Endothelial cell of umbilical vein (primary cell): ENCODE data around the gene LRRC56. TPM values are rescaled to one million over a fixed set of nuclear protein-coding genes. Genes with fewer than 3 reads are reported as not detected.

Source experiments
- BruUV-seq: library from RNA; stranded (reverse); fragments of 400-500 nt; replicated peaks from 2 replicates; lab custom pipeline; 2021; lab: Mats Ljungman, UMichigan
- CTCF ChIA-PET: fragments of 300-600, 350-600 bp; sonication (Branson Sonifier 250); formaldehyde crosslinking; loops from one replicate; lab custom pipeline; 2021; ENCODE audit warnings: antibody characterized with exemption, inconsistent platforms; lab: Charles Lee
- POLR2A ChIA-PET: fragments of 300-600, 350-600 bp; sonication (Branson Sonifier 250); formaldehyde crosslinking; loops from one replicate; lab custom pipeline; 2021; ENCODE audit warnings: antibody characterized with exemption, inconsistent platforms; lab: Charles Lee
- DNase-seq: peaks from one replicate; pipeline ENCODE4 v3.0.0-alpha.2; 2011; ENCODE audit warnings: low read depth, low spot score
- FAIRE-seq: peaks from 2 replicates; lab custom pipeline; 2011; peaks lifted over from hg19 to GRCh38; lab: Jason Lieb, UNC
- H2AFZ ChIP-seq: 2 replicates; pipeline ENCODE4 v1.6.0; 2012; ENCODE audit warnings: low read depth, low read length, control low read depth, inconsistent platforms
- H3K27ac ChIP-seq: 2 replicates; pipeline ENCODE4 v1.5.1; 2011; ENCODE audit warnings: low read depth, mild to moderate bottlenecking, control low read depth, low read length, moderate library complexity; ENCODE audit not compliant: insufficient read depth
- H3K27me3 ChIP-seq, 2 experiments: 2 replicates each; pipeline versions ENCODE4 v1.6.0 to v1.6.1; 2011; ENCODE audit warnings: low read length in 2 of 2, mixed read lengths in 1 of 2; ENCODE audit not compliant: control insufficient read depth in 2 of 2, insufficient read depth in 2 of 2
- H3K36me3 ChIP-seq, 2 experiments: 2 replicates in 1 of 2; 3 replicates in 1 of 2; pipeline ENCODE4 v1.5.1; 2011; ENCODE audit warnings: low read length in 2 of 2, mild to moderate bottlenecking in 1 of 2, moderate library complexity in 1 of 2; ENCODE audit not compliant: control insufficient read depth in 2 of 2, insufficient read depth in 2 of 2; ENCODE audit errors: extremely low read depth in 1 of 2
- H3K4me1 ChIP-seq: 3 replicates; pipeline ENCODE4 v1.5.1; 2011; ENCODE audit warnings: mild to moderate bottlenecking, low read length; ENCODE audit not compliant: control insufficient read depth, insufficient read depth; ENCODE audit errors: extremely low read depth
- H3K4me2 ChIP-seq: 2 replicates; pipeline ENCODE4 v1.6.1; 2011; ENCODE audit warnings: low read length, control low read depth, mixed read lengths; ENCODE audit not compliant: insufficient read depth
- H3K4me3 ChIP-seq, 3 experiments: fragments of 200-600 bp in 1 of 3; sonication (generic), shearing (Covaris generic) in 1 of 3; replicated peaks in 1 of 3; 2 replicates each; pipeline ENCODE4 v1.5.1; 2011 to 2016; ENCODE audit warnings: control low read depth in 3 of 3, low read length in 3 of 3, mild to moderate bottlenecking in 2 of 3, inconsistent platforms in 1 of 3, low read depth in 1 of 3, moderate library complexity in 1 of 3; ENCODE audit not compliant: insufficient read depth in 1 of 3
- H3K79me2 ChIP-seq: 2 replicates; pipeline ENCODE4 v1.6.0; 2012; ENCODE audit warnings: low read length, inconsistent platforms; ENCODE audit not compliant: control insufficient read depth, insufficient read depth
- H3K9ac ChIP-seq: replicated peaks from 2 replicates; pipeline ENCODE3; 2011; ENCODE audit warnings: low read length, control low read depth; ENCODE audit not compliant: insufficient read depth; ENCODE audit errors: extremely low read depth
- H3K9me1 ChIP-seq: replicated peaks from 3 replicates; pipeline ENCODE4 v1.6.0; 2011; ENCODE audit warnings: mild to moderate bottlenecking, low read length; ENCODE audit not compliant: control insufficient read depth, insufficient read depth; ENCODE audit errors: extremely low read depth
- H3K9me3 ChIP-seq: replicated peaks from 2 replicates; pipeline ENCODE4 v1.5.1; 2012; ENCODE audit warnings: low read length, inconsistent platforms; ENCODE audit not compliant: control insufficient read depth, insufficient read depth
- H4K20me1 ChIP-seq: replicated peaks from 2 replicates; pipeline ENCODE3; 2011; ENCODE audit warnings: mild to moderate bottlenecking, low read length; ENCODE audit not compliant: control insufficient read depth, insufficient read depth; ENCODE audit errors: extremely low read depth
- CTCF ChIP-seq, 2 donors: IDR thresholded peaks; 1 replicate in 1 of 2; 2 replicates in 1 of 2; pipeline ENCODE4 v1.5.1; 2011; ENCODE audit warnings: low read length in 2 of 2, mild to moderate bottlenecking in 2 of 2, moderate library complexity in 2 of 2, control low read depth in 1 of 2, inconsistent platforms in 1 of 2, low read depth in 1 of 2; ENCODE audit not compliant: insufficient read depth in 1 of 2; ENCODE audit errors: extremely low read depth in 1 of 2
- EZH2 ChIP-seq: IDR thresholded peaks from 2 replicates; pipeline ENCODE4 v1.6.1; 2012; ENCODE audit warnings: borderline replicate concordance, low read depth, mild to moderate bottlenecking, moderate library complexity, low read length, inconsistent platforms; ENCODE audit not compliant: severe bottlenecking
- JUN ChIP-seq: IDR thresholded peaks from 2 replicates; pipeline ENCODE4 v1.6.1; 2011; ENCODE audit warnings: borderline replicate concordance, low read depth; ENCODE audit not compliant: insufficient read length, insufficient read depth
- POLR2A ChIP-seq: IDR thresholded peaks from 2 replicates; pipeline ENCODE4 v1.6.1; 2012; ENCODE audit warnings: low read depth, mild to moderate bottlenecking, control low read depth, low read length
- dilution Hi-C: fragments of 300-500 bp; cut with MboI; formaldehyde crosslinking; loops from one replicate; pipeline ENCODE4 v1.15.0; 2019; ENCODE audit warnings: low sequenced_read_pairs; ENCODE audit not compliant: extremely low pct_ligation_motif_present
- intact Hi-C: fragments of 100-400 bp; cut with micrococcal nuclease; formaldehyde crosslinking; loops from one replicate; pipeline ENCODE4 v1.10.0; 2022
- polyA plus RNA-seq, 4 experiments: library from polyadenylated mRNA; depleted of rRNA in 3 of 4; stranded (reverse) in 3 of 4; unstranded in 1 of 4; fragments of >200 nt; gene quantifications; 2 replicates each; pipeline versions ENCODE4 v1.2.1 to v1.2.3, GENCODE V29; 2011 to 2012; ENCODE audit warnings: missing spikeins in 1 of 4
- total RNA-seq: library from RNA; stranded (reverse); gene quantifications from 2 replicates; pipeline ENCODE4 v1.2.3, GENCODE V29; 2021

LRRC56 gene
- total and polyA plus RNA-seq, 2 donors (not counting 3 experiments of a cell fraction or from before 2014, with no cell fraction given) = 0.47 to 0.55 TPM

- intact Hi-C loops = no loop called here
- Histone ChIP-seq H4K20me1 (no peaks in the 10 kb centered on the region), H3K9me3 (no peaks in the 10 kb centered on the region), H3K27ac (no peak overlapping the region), H2AFZ (no peak overlapping the region), H3K4me3 (no peak overlapping the region), H3K4me1 (peaks cover 24% of the 10 kb centered on the region), H3K79me2 (peaks cover 17% of the 10 kb centered on the region), H3K9me1 (no peaks in the 10 kb centered on the region), H3K9ac (no peak overlapping the region), H3K4me2 (no peak overlapping the region), H3K27me3 (no peaks in the 10 kb centered on the region), H3K36me3 (peaks cover 3 to 38% of the 10 kb centered on the region in 2 experiments)
- POLR2A ChIA-PET = no interaction called here
- TF ChIP-seq POLR2A (peak; percentile 9), JUN (no peak)
- dilution Hi-C loops = no loop called here
- DNase-seq (no peak), FAIRE-seq (no peak)
- BruUV-seq = no TSS peak
- CTCF ChIA-PET = no interaction called here
Measured at GRCh38 chr11:502288-503178, 34.8 kb upstream of the LRRC56 start.

- CTCF ChIA-PET = no interaction called here
- no peak overlapping the region for H3K9ac ChIP-seq
- intact Hi-C loops (no loop called here), dilution Hi-C loops (no loop called here)
- H3K4me3 ChIP-seq = peak overlapping the region in 2 of 3 experiments; percentile 50 to 64
- peaks cover 24% of the 10 kb centered on the region for H3K4me1 ChIP-seq
- no peak overlapping the region for H2AFZ ChIP-seq
- peaks cover 20% of the 10 kb centered on the region for H3K79me2 ChIP-seq
- POLR2A ChIA-PET = no interaction called here
- no TSS peak for BruUV-seq
- no peak for FAIRE-seq
- no peak for DNase-seq
- H3K4me2 ChIP-seq = peak overlapping the region; percentile 89
- H4K20me1 ChIP-seq = no peaks in the 10 kb centered on the region
- H3K9me1 ChIP-seq = no peaks in the 10 kb centered on the region
- no peaks in the 10 kb centered on the region for H3K9me3 ChIP-seq
- no peak overlapping the region for H3K27ac ChIP-seq
- no peak for TF ChIP-seq POLR2A
- TF ChIP-seq EZH2 = no peak
- no peak for TF ChIP-seq CTCF (IDR thresholded peaks at IDR 0.05; ENCODE audit: extremely low read depth in 1 of 2, insufficient read depth in 1 of 2, low read depth in 1 of 2, low read length in 2 of 2)
- H3K27me3 ChIP-seq = no peaks in the 10 kb centered on the region
- H3K36me3 ChIP-seq = peaks cover 3 to 30% of the 10 kb centered on the region in 2 experiments
Measured at GRCh38 chr11:503179-503981, 33.9 kb upstream of the LRRC56 start.
